Measurements from ENCODE around the gene TSLP. TPM values are rescaled to one million over a fixed set of nuclear protein-coding genes. Genes with fewer than 3 reads are reported as not detected.

The TSLP gene
- polyA plus RNA-seq, 2 of the 4 experiments (the other 2 are of a cell fraction) = not detected

GRCh38 chr5:111121926-111122325, 50.4 kb downstream of the TSLP start (continued):
- TF ChIP-seq HES2 (IDR thresholded peaks at IDR 0.05) = no peak

- Histone ChIP-seq H3K4me3 (no peak overlapping the region), H3K4me1 (no peaks in the 10 kb centered on the region), H3K27ac (no peak overlapping the region), H3K4me2 (no peak overlapping the region), H3K9me3 (no peaks in the 10 kb centered on the region)
- ChIA-PET POLR2A (no interaction called here), CTCF (no interaction called here)
- ATAC-seq (no peak), DNase-seq (ENCODE audit: low read depth in 1 of 2, low spot score in 1 of 2) (no peak), FAIRE-seq (no peak)
- WGBS (ENCODE audit: missing lambda C conversion rate) = 85% methylated on average over 2 of the region's 2 CpGs
- TF ChIP-seq HES2 (IDR thresholded peaks at IDR 0.05) (no peak), BHLHE40 (IDR thresholded peaks at IDR 0.05; ENCODE audit: low read depth, low read length) (no peak)
Measured at GRCh38 chr5:111122398-111122797, 50.9 kb downstream of the TSLP start.

- H3K4me2 ChIP-seq = no peak overlapping the region
- POLR2A ChIA-PET = no interaction called here
- CTCF ChIA-PET = no interaction called here
- no peaks in the 10 kb centered on the region for H3K4me1 ChIP-seq
- WGBS (ENCODE audit: missing lambda C conversion rate) = 77% methylated on average over 1 of the region's 1 CpG
- H3K27ac ChIP-seq = no peak overlapping the region
- no peak for ATAC-seq
- H3K9me3 ChIP-seq = no peaks in the 10 kb centered on the region
- FAIRE-seq = no peak
- DNase-seq (ENCODE audit: low read depth in 1 of 2, low spot score in 1 of 2) = no peak
- TF ChIP-seq RARB (CRISPR knock-in tag; IDR thresholded peaks at IDR 0.05) (no peak), HDAC2 (IDR thresholded peaks at IDR 0.05) (no peak), EP300 (IDR thresholded peaks at IDR 0.05) (no peak), PHF8 (IDR thresholded peaks at IDR 0.05; ENCODE audit: borderline replicate concordance, low read depth) (no peak), EHF (CRISPR knock-in tag; IDR thresholded peaks at IDR 0.05) (no peak), POLR2AphosphoS2 (conservative IDR thresholded peaks at IDR 0.05; ENCODE audit: low read length) (no peak), RNF2 (IDR thresholded peaks at IDR 0.05; ENCODE audit: borderline replicate concordance, low read depth) (no peak), CBX8 (IDR thresholded peaks at IDR 0.05) (no peak), MYC (IDR thresholded peaks at IDR 0.05; ENCODE audit: borderline replicate concordance, low read length) (no peak), MAZ (IDR thresholded peaks at IDR 0.05; ENCODE audit: borderline replicate concordance, low read depth, low read length) (no peak), CHD4 (IDR thresholded peaks at IDR 0.05; ENCODE audit: borderline replicate concordance) (no peak), REST (IDR thresholded peaks at IDR 0.05) (no peak), RAD21 (conservative IDR thresholded peaks at IDR 0.05 in 1 of 2, IDR thresholded peaks at IDR 0.05 in 1 of 2) (no peak), SREBF2 (IDR thresholded peaks at IDR 0.05) (no peak), CBX2 (IDR thresholded peaks at IDR 0.05; ENCODE audit: borderline replicate concordance, low read depth) (no peak), USF2 (IDR thresholded peaks at IDR 0.05) (no peak), FOSB (CRISPR knock-in tag; IDR thresholded peaks at IDR 0.05) (no peak)
- no peak overlapping the region for H3K4me3 ChIP-seq
Measured at GRCh38 chr5:111124793-111125192, 53.3 kb downstream of the TSLP start.

Data from A549 (cell line).